Gastrocnemius medialis (tissue), 4 donors: ENCODE measurements around the gene ATP23.

Source experiments
- POLR2A ChIP-seq, 2 donors: fragments of 450-650 bp; IDR thresholded peaks; one replicate each; pipeline ENCODE4 v1.6.1; 2017; ENCODE audit warnings: antibody characterized with exemption in 2 of 2, mild to moderate bottlenecking in 2 of 2, moderate library complexity in 2 of 2
- TF ChIP-seq, protein P1 (sequence below), 5 experiments: fragments of 450-650 bp in 3 of 5; fragments of 200-600 bp in 2 of 5; sonication (generic) in 2 of 5; IDR thresholded peaks in 4 of 5; conservative IDR thresholded peaks in 1 of 5; 1 replicate in 4 of 5; 2 replicates in 1 of 5; pipeline ENCODE4 v1.5.1; 2016 to 2019; ENCODE audit warnings: antibody characterized with exemption in 5 of 5, mild to moderate bottlenecking in 3 of 5, moderate library complexity in 3 of 5

DNA sequence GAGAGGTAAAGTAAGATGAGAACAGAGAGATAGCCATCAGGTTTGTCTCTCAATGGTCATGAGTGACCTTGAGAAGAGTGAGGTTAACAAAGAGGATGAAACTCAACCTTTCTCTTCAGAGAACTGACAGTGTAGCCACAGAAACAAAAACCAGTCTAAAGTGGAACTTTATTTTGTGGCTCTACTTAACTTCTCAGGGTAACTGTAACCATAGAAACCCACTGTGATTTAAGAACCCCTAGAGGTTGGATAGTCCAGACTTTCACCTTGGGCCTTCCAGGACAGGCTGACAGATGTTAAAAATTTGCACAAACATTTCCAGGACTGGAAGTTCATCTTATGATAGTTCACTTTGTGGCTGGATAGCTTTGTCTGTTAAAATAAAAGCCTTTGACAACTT is 48.5 kb downstream of the ATP23 start:
- no peak for TF ChIP-seq POLR2A (IDR thresholded peaks at IDR 0.05)
- TF ChIP-seq, protein P1, sequence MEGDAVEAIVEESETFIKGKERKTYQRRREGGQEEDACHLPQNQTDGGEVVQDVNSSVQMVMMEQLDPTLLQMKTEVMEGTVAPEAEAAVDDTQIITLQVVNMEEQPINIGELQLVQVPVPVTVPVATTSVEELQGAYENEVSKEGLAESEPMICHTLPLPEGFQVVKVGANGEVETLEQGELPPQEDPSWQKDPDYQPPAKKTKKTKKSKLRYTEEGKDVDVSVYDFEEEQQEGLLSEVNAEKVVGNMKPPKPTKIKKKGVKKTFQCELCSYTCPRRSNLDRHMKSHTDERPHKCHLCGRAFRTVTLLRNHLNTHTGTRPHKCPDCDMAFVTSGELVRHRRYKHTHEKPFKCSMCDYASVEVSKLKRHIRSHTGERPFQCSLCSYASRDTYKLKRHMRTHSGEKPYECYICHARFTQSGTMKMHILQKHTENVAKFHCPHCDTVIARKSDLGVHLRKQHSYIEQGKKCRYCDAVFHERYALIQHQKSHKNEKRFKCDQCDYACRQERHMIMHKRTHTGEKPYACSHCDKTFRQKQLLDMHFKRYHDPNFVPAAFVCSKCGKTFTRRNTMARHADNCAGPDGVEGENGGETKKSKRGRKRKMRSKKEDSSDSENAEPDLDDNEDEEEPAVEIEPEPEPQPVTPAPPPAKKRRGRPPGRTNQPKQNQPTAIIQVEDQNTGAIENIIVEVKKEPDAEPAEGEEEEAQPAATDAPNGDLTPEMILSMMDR (IDR thresholded peaks at IDR 0.05 in 4 of 5, conservative IDR thresholded peaks at IDR 0.05 in 1 of 5) = no peak
